ENCODE measurements around the gene PKIG. TPM values are rescaled to one million over a fixed set of nuclear protein-coding genes. Genes with fewer than 3 reads are reported as not detected.
A peak's percentile ranks its signal among the peaks of the same experiment; 100 is the strongest.

PKIG gene
- 130 and 186 TPM in 2 replicates for polyA plus RNA-seq (2011; rRNA removed)
- 46.1 and 52.6 TPM in 2 replicates for polyA minus RNA-seq (2011; rRNA and poly(A)+ RNA removed)

- TF ChIP-seq CTCF (IDR thresholded peaks at IDR 0.05; ENCODE audit: insufficient read depth, low read depth, low read length): no peak
- DNase-seq (ENCODE audit: low read depth): peak; percentile 55
- ChIA-PET POLR2A (interaction anchor here (0.6 kb wide), 1 partner anchor 60 kb away, joined by 3 read pairs; no protein-coding TSS in a partner anchor), CTCF (interaction anchor here (0.5 to 1.9 kb wide), 6 partner anchors 12 to 106 kb away, joined by 3 to 17 read pairs (median 6); no protein-coding TSS in a partner anchor)
- no peaks in the 10 kb centered on the region for H3K27me3 ChIP-seq (ENCODE audit: control insufficient read depth, insufficient read depth, low read length)
- H3K4me3 ChIP-seq (ENCODE audit: low read depth, low read length): peak within 1 kb of the TSS; percentile 50
- no peaks in the 10 kb centered on the region for H3K36me3 ChIP-seq (ENCODE audit: control insufficient read depth, insufficient read depth, low read length)
These were observed at the start of gene PKIG for GRCh38 chr20:44582311-44583025. Gene PKIG, plus strand, starts transcription at chr20:44582579. Its CDS starts 31,978 bp downstream, at chr20:44614557.

- H3K36me3 ChIP-seq (ENCODE audit: control insufficient read depth, insufficient read depth, low read length): no peaks in the 10 kb centered on the region
- no peaks in the 10 kb centered on the region for H3K27me3 ChIP-seq (ENCODE audit: control insufficient read depth, insufficient read depth, low read length)
- peak overlapping the region; percentile 67 for H3K4me3 ChIP-seq (ENCODE audit: low read depth, low read length)
- ChIA-PET POLR2A (no interaction called here), CTCF (interaction anchor here (0.6 kb wide), 2 partner anchors 8 to 17 kb away, joined by 3 read pairs; no protein-coding TSS in a partner anchor)
- no peak for DNase-seq (ENCODE audit: low read depth)
- no peak for TF ChIP-seq CTCF (IDR thresholded peaks at IDR 0.05; ENCODE audit: insufficient read depth, low read depth, low read length)
These were observed 49.4 kb upstream of the PKIG start for GRCh38 chr20:44532981-44533331.

GRCh38 chr20:44533928-44534327 lies 48.5 kb upstream of the PKIG start:
- H3K4me3 ChIP-seq (ENCODE audit: low read depth, low read length): no peak overlapping the region
- ChIA-PET POLR2A (no interaction called here), CTCF (interaction anchor here (0.6 to 1.3 kb wide), 2 partner anchors 13 to 71 kb away, joined by 3 to 4 read pairs; partner anchors contain the start of gene SERINC3)
- DNase-seq (ENCODE audit: low read depth): no peak
- no peaks in the 10 kb centered on the region for H3K27me3 ChIP-seq (ENCODE audit: control insufficient read depth, insufficient read depth, low read length)
- no peak for TF ChIP-seq CTCF (IDR thresholded peaks at IDR 0.05; ENCODE audit: insufficient read depth, low read depth, low read length)
- H3K36me3 ChIP-seq (ENCODE audit: control insufficient read depth, insufficient read depth, low read length): no peaks in the 10 kb centered on the region

GRCh38 chr20:44536175-44536574 lies 46.2 kb upstream of the PKIG start:
- Histone ChIP-seq H3K27me3 (ENCODE audit: control insufficient read depth, insufficient read depth, low read length) (no peaks in the 10 kb centered on the region), H3K4me3 (ENCODE audit: low read depth, low read length) (no peak overlapping the region), H3K36me3 (ENCODE audit: control insufficient read depth, insufficient read depth, low read length) (no peaks in the 10 kb centered on the region)
- POLR2A ChIA-PET: no interaction called here
- no peak for TF ChIP-seq CTCF (IDR thresholded peaks at IDR 0.05; ENCODE audit: insufficient read depth, low read depth, low read length)
- DNase-seq (ENCODE audit: low read depth): no peak
- CTCF ChIA-PET: interaction anchor here (1.9 kb wide), 1 partner anchor 74 kb away, joined by 6 read pairs; no protein-coding TSS in a partner anchor

- POLR2A ChIA-PET: no interaction called here
- no peak for DNase-seq (ENCODE audit: low read depth)
- CTCF ChIA-PET: interaction anchor here (0.5 to 2.7 kb wide), 3 partner anchors 11 to 152 kb away, joined by 3 to 14 read pairs (median 3); no protein-coding TSS in a partner anchor
These were observed 44.4 kb upstream of the PKIG start for GRCh38 chr20:44537993-44538392.

More at GRCh38 chr20:44537993-44538392, 44.4 kb upstream of the PKIG start:
- TF ChIP-seq CTCF (IDR thresholded peaks at IDR 0.05; ENCODE audit: insufficient read depth, low read depth, low read length): peak; percentile 30; the same call in 1 of the 2 replicates
- H3K4me3 ChIP-seq (ENCODE audit: low read depth, low read length): no peak overlapping the region
- H3K36me3 ChIP-seq (ENCODE audit: control insufficient read depth, insufficient read depth, low read length): no peaks in the 10 kb centered on the region
- no peaks in the 10 kb centered on the region for H3K27me3 ChIP-seq (ENCODE audit: control insufficient read depth, insufficient read depth, low read length)
